ENCODE measurements around the gene ATG7. TPM values are rescaled to one million over a fixed set of nuclear protein-coding genes. Genes with fewer than 3 reads are reported as not detected.

Gene ATG7
- polyA plus RNA-seq, 1 donor (not counting 4 experiments of a cell fraction or from before 2014, with no cell fraction given), result 27.9 TPM

DNA sequence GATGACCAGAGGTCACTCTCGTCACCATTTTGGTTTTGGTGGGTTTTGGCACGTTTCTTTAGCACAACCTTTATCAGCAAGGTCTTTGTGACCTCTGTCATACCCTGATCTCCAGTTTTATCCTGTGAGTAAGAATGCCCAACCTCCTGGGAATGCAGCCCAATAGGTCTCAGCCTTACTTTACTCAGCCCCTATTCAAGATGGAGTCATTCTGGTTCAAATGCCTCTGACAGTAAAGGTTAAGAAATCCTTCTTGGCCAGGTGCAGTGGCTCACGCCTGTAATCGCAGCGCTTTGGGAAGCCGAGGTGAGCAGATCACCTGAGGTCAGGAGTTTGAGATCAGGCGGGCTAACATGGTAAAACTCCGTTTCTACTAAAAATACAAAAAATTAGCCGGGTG, 3.2 kb upstream of the ATG7 start:
- H3K4me3 ChIP-seq (ENCODE audit: control insufficient read depth in 2 of 3, extremely low read depth in 1 of 3, insufficient read depth in 2 of 3, low read depth in 1 of 3, low read length in 3 of 3), result no peak overlapping the region
- H3K4me2 ChIP-seq (ENCODE audit: control insufficient read depth, extremely low read depth, insufficient read depth, low read depth, low read length), result no peak overlapping the region
- H4K20me1 ChIP-seq (ENCODE audit: control insufficient read depth, extremely low read depth, insufficient read depth, low read length), result no peaks in the 10 kb centered on the region
- H3K9me1 ChIP-seq (ENCODE audit: control insufficient read depth, extremely low read depth, insufficient read depth, low read length), result no peaks in the 10 kb centered on the region
- H3K9ac ChIP-seq (ENCODE audit: control insufficient read depth, extremely low read depth, insufficient read depth, low read length), result no peak overlapping the region
- no peak overlapping the region for H2AFZ ChIP-seq (ENCODE audit: control insufficient read depth, low read length)
- peaks cover 18% of the 10 kb centered on the region for H3K79me2 ChIP-seq (ENCODE audit: control insufficient read depth, insufficient read depth, low read length)
- FAIRE-seq, result no peak
- dilution Hi-C loops (cut with MboI; ENCODE audit: extremely low pct_ligation_motif_present, low sequenced_read_pairs), result no loop called here
- DNase-seq (ENCODE audit: low read depth, low spot score), result no peak
- H3K36me3 ChIP-seq (ENCODE audit: control insufficient read depth in 2 of 2, extremely low read depth in 1 of 2, insufficient read depth in 2 of 2, low read length in 2 of 2), result peaks cover 0 to under 1% of the 10 kb centered on the region in 2 experiments
- no peaks in the 10 kb centered on the region for H3K9me3 ChIP-seq (ENCODE audit: control insufficient read depth, low read depth, low read length)
- H3K27me3 ChIP-seq (ENCODE audit: control insufficient read depth, extremely low read depth, insufficient read depth, low read length), result no peaks in the 10 kb centered on the region
- H3K4me1 ChIP-seq (ENCODE audit: control insufficient read depth, extremely low read depth, insufficient read depth, low read length), result peaks cover 15% of the 10 kb centered on the region
- TF ChIP-seq, protein P1, sequence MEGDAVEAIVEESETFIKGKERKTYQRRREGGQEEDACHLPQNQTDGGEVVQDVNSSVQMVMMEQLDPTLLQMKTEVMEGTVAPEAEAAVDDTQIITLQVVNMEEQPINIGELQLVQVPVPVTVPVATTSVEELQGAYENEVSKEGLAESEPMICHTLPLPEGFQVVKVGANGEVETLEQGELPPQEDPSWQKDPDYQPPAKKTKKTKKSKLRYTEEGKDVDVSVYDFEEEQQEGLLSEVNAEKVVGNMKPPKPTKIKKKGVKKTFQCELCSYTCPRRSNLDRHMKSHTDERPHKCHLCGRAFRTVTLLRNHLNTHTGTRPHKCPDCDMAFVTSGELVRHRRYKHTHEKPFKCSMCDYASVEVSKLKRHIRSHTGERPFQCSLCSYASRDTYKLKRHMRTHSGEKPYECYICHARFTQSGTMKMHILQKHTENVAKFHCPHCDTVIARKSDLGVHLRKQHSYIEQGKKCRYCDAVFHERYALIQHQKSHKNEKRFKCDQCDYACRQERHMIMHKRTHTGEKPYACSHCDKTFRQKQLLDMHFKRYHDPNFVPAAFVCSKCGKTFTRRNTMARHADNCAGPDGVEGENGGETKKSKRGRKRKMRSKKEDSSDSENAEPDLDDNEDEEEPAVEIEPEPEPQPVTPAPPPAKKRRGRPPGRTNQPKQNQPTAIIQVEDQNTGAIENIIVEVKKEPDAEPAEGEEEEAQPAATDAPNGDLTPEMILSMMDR (optimal IDR thresholded peaks at IDR 0.05 in 1 of 3, IDR thresholded peaks at IDR 0.05 in 1 of 3, conservative IDR thresholded peaks at IDR 0.05 in 1 of 3; ENCODE audit: extremely low read depth in 1 of 3, insufficient read depth in 2 of 3, low read length in 3 of 3), result no peak
- TF ChIP-seq EZH2 (IDR thresholded peaks at IDR 0.05; ENCODE audit: low read length), result no peak
- H3K27ac ChIP-seq (ENCODE audit: control insufficient read depth, insufficient read depth, low read length), result no peak overlapping the region

DNA sequence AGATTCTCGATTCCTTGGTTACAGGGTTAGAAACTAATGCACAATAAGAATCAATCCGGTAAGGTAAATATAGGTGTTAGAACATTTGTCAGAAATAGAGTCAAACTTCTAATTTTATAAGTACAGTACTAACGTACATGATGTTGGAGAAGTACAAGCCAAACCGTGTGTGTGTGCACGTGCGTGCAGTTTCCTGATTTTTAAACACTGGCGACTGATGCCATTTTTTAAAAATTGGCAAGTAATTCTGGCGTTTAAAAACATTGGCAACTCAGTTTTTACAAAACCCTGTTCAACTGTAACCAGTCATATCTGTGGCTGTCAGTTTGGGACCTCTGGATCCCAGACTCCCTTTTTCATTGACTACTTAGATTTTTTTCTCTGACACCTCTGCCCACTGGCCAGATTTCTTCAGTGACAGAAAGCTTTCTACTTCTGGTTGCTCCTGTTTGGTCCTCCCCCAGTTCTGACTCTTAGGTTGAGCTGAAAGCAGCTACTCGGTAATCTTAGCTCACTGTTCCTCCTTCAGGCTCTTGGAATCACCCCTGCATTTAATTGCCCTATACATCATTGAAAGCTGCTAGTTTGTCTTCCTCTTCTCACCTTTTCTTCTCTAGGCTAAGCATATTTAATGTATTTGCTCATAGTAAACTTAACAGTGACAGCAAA, 843 bp downstream of the ATG7 start:
- Histone ChIP-seq H3K9ac (ENCODE audit: control insufficient read depth, extremely low read depth, insufficient read depth, low read length) (peak overlapping the region; percentile 97), H3K4me2 (ENCODE audit: control insufficient read depth, extremely low read depth, insufficient read depth, low read depth, low read length) (peak overlapping the region; percentile 92), H3K9me3 (ENCODE audit: control insufficient read depth, low read depth, low read length) (no peaks in the 10 kb centered on the region), H4K20me1 (ENCODE audit: control insufficient read depth, extremely low read depth, insufficient read depth, low read length) (no peaks in the 10 kb centered on the region), H3K79me2 (ENCODE audit: control insufficient read depth, insufficient read depth, low read length) (peaks cover 46% of the 10 kb centered on the region), H3K9me1 (ENCODE audit: control insufficient read depth, extremely low read depth, insufficient read depth, low read length) (peaks cover 2% of the 10 kb centered on the region), H3K27me3 (ENCODE audit: control insufficient read depth, extremely low read depth, insufficient read depth, low read length) (no peaks in the 10 kb centered on the region), H3K36me3 (ENCODE audit: control insufficient read depth in 2 of 2, extremely low read depth in 1 of 2, insufficient read depth in 2 of 2, low read length in 2 of 2) (peaks cover 6 to 10% of the 10 kb centered on the region in 2 experiments), H3K27ac (ENCODE audit: control insufficient read depth, insufficient read depth, low read length) (peak overlapping the region; percentile 90), H2AFZ (ENCODE audit: control insufficient read depth, low read length) (no peak overlapping the region), H3K4me3 (ENCODE audit: control insufficient read depth in 2 of 3, extremely low read depth in 1 of 3, insufficient read depth in 2 of 3, low read depth in 1 of 3, low read length in 3 of 3) (peak overlapping the region; percentile 65 to 92 (median 74)), H3K4me1 (ENCODE audit: control insufficient read depth, extremely low read depth, insufficient read depth, low read length) (peaks cover 28% of the 10 kb centered on the region)
- dilution Hi-C loops (cut with MboI; ENCODE audit: extremely low pct_ligation_motif_present, low sequenced_read_pairs), result no loop called here
- DNase-seq (ENCODE audit: low read depth, low spot score) (no peak), FAIRE-seq (no peak)
- TF ChIP-seq, protein P1 (optimal IDR thresholded peaks at IDR 0.05 in 1 of 3, IDR thresholded peaks at IDR 0.05 in 1 of 3, conservative IDR thresholded peaks at IDR 0.05 in 1 of 3; ENCODE audit: extremely low read depth in 1 of 3, insufficient read depth in 2 of 3, low read length in 3 of 3), result no peak
- no peak for TF ChIP-seq EZH2 (IDR thresholded peaks at IDR 0.05; ENCODE audit: low read length)

Measured in keratinocyte (primary cell).